Activated naive CD8-positive, alpha-beta T cell treated with anti-CD3 and anti-CD28 coated beads, Interleukin-2, amount 50 U/mL, for 16 hours (primary cell): ENCODE measurements around the gene GNPTG.
A peak's percentile ranks its signal among the peaks of the same experiment; 100 is the strongest.

ENCODE experiments used
- DNase-seq: peaks from one replicate; pipeline ENCODE4 v3.0.0-alpha.2; 2020; ENCODE audit warnings: low read depth, low spot score

Gene GNPTG

GRCh38 chr16:1333854-1334700 is 17.7 kb upstream of the GNPTG start:
- no peak for DNase-seq

- no peak for DNase-seq
These were observed 17.0 kb upstream of the GNPTG start for GRCh38 chr16:1334739-1335138.

- DNase-seq, result no peak
These were observed 16.3 kb upstream of the GNPTG start for GRCh38 chr16:1335211-1335971.

GRCh38 chr16:1335996-1336395 is 15.7 kb upstream of the GNPTG start:
- no peak for DNase-seq

- no peak for DNase-seq
These were observed 15.1 kb upstream of the GNPTG start for GRCh38 chr16:1336619-1337018.

GRCh38 chr16:1337486-1337885 is 14.2 kb upstream of the GNPTG start:
- DNase-seq, result no peak

- DNase-seq, result no peak
These were observed 13.5 kb upstream of the GNPTG start for GRCh38 chr16:1338119-1338730.

GRCh38 chr16:1338855-1339675 is 12.7 kb upstream of the GNPTG start:
- no peak for DNase-seq

GRCh38 chr16:1340730-1341494 is 10.8 kb upstream of the GNPTG start:
- no peak for DNase-seq

- no peak for DNase-seq
These were observed 10.0 kb upstream of the GNPTG start for GRCh38 chr16:1341495-1342420.

GRCh38 chr16:1342526-1343427 is 9.0 kb upstream of the GNPTG start:
- peak; percentile 77 for DNase-seq

GRCh38 chr16:1343428-1344242 is 8.1 kb upstream of the GNPTG start:
- DNase-seq, result no peak

- no peak for DNase-seq
These were observed 7.2 kb upstream of the GNPTG start for GRCh38 chr16:1344499-1344898.

GRCh38 chr16:1345087-1345486 is 6.6 kb upstream of the GNPTG start:
- DNase-seq, result no peak

GRCh38 chr16:1345651-1346421 is 5.9 kb upstream of the GNPTG start:
- no peak for DNase-seq

- DNase-seq, result no peak
These were observed 5.1 kb upstream of the GNPTG start for GRCh38 chr16:1346422-1347285.
